ENCODE measurements around the gene SLC7A9. TPM values are rescaled to one million over a fixed set of nuclear protein-coding genes. Genes with fewer than 3 reads are reported as not detected.
"Not testable (repeated sequence)": the region's sequence is repeated elsewhere in the genome, so short reads cannot be mapped to it uniquely, and the experiment has no call there.

SLC7A9 gene
- polyA plus RNA-seq, 1 donor = 60.9 TPM

DNA sequence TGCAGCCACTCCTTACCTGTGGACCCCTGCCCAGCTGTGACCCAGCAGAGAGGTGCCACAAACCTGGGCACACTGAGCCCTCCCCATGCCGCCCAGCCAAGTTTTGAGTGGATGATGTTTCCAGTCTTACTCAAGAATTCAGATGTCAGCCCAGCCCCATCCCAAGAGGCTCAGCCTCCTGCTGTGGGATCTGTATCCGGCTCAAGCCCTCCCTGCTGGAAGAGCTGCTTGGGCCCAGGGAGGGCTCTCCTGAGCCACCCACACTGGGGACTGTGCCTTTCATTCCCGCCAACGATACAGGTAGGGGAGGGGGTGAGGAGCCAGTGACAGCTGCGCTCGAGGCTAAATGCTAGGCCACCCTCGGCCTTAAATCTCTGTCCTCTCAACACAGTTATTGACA, 5.9 kb upstream of the SLC7A9 start:
- no peak for DNase-seq
- no CpG with 5 or more reads among the region's 7 CpGs for WGBS (ENCODE audit: insufficient coverage, low lambda C conversion rate)
- H3K27ac ChIP-seq (ENCODE audit: low read length) = no peak overlapping the region
- peaks cover 34% of the 10 kb centered on the region for H3K4me1 ChIP-seq (ENCODE audit: control insufficient read depth, insufficient read depth, low read length)
- peaks cover 15% of the 10 kb centered on the region for H3K36me3 ChIP-seq (ENCODE audit: control insufficient read depth, insufficient read depth, low read length)
- H3K27me3 ChIP-seq (ENCODE audit: control insufficient read depth, insufficient read depth, low read length) = no peaks in the 10 kb centered on the region
- H3K9me3 ChIP-seq (ENCODE audit: control insufficient read depth, low read depth, low read length) = no peaks in the 10 kb centered on the region
- no peak overlapping the region for H3K4me3 ChIP-seq (ENCODE audit: low read length)

DNA sequence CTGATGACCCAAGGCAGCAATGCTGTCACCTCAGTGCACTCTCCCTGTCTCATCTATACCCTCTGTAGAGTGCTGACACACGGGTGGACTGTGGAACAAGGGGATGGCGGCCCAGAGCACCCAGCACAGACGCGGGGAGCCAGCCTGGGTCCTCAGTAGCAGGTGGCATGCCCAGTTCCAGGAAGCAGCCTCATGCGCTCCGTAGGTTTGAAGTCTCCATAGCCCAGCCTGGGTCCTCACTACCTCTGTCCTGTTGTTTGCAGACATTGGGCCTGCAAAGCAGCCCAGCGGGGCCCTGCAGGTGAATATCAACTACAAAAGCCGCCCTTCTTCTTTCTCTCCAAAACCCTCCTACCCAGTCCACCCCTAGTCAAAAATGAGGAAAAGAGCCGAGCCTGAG, 5.0 kb upstream of the SLC7A9 start:
- peaks cover 31% of the 10 kb centered on the region for H3K4me1 ChIP-seq (ENCODE audit: control insufficient read depth, insufficient read depth, low read length)
- DNase-seq = no peak
- H3K27me3 ChIP-seq (ENCODE audit: control insufficient read depth, insufficient read depth, low read length) = no peaks in the 10 kb centered on the region
- H3K36me3 ChIP-seq (ENCODE audit: control insufficient read depth, insufficient read depth, low read length) = peaks cover 11% of the 10 kb centered on the region
- no peak overlapping the region for H3K27ac ChIP-seq (ENCODE audit: low read length)
- no peaks in the 10 kb centered on the region for H3K9me3 ChIP-seq (ENCODE audit: control insufficient read depth, low read depth, low read length)
- no CpG with 5 or more reads among the region's 9 CpGs for WGBS (ENCODE audit: insufficient coverage, low lambda C conversion rate)
- no peak overlapping the region for H3K4me3 ChIP-seq (ENCODE audit: low read length)

DNA sequence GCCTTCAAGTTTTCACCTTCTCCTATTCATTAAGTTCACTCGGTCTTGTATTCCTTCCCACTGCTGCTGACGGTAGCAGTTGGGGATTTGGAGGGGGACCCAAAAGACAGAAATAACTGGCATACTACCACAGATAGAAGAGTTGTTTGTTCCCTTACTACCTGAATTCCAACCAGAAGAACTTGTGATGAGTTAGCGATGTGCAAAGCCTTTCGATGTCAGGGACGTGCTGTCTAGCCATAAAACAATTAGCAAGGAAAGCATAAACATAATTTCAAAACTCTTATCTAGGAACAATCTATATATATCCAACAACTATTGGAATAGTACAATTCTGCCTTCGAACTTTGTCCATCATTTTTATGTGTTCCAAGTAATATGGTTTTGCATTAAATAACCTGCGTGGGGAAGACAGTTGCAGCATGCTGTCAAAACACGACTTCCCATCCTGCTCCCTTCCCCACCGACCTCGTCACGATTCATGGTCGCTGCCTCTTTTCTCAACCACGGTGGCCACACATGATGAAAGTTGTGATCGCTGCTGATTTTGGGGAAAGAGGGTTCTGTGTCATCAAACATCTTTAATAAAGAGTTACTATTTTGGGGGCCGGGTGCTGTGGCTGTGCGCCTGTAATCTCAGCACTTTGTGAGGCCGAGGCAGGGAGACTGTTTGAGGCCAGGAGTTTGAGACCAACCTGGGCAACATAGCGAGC, 3.8 kb upstream of the SLC7A9 start:
- Histone ChIP-seq H3K27ac (ENCODE audit: low read length) (peak overlapping the region; percentile 65), H3K36me3 (ENCODE audit: control insufficient read depth, insufficient read depth, low read length) (peaks cover 4% of the 10 kb centered on the region), H3K27me3 (ENCODE audit: control insufficient read depth, insufficient read depth, low read length) (no peaks in the 10 kb centered on the region), H3K9me3 (ENCODE audit: control insufficient read depth, low read depth, low read length) (no peaks in the 10 kb centered on the region), H3K4me1 (ENCODE audit: control insufficient read depth, insufficient read depth, low read length) (peaks cover 30% of the 10 kb centered on the region), H3K4me3 (ENCODE audit: low read length) (no peak overlapping the region)
- 81% methylated on average over 8 of the region's 18 CpGs for WGBS (ENCODE audit: insufficient coverage, low lambda C conversion rate)
- peak in 1 of 2 donors; percentile 55 for DNase-seq

DNA sequence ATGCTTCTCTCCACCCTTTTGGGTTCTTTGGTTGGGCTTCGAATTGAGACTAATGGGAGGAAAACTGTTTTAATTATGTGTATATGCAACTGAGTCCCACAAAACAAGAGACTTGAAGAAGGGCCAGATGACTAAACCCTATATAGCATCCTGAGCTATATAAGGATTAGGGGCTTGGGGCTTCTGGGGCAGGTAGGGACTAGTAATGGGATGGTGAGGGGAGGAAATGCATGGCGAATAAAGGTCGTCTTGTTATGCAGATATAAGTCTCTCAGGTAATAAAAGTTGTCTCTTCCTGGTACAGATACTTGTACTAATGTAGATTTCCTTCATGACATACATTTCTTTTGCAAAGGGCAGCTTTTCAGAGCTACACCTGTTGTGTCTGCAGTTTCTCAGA, 2.8 kb upstream of the SLC7A9 start:
- Histone ChIP-seq H3K36me3 (ENCODE audit: control insufficient read depth, insufficient read depth, low read length) (no peaks in the 10 kb centered on the region), H3K27ac (ENCODE audit: low read length) (peak overlapping the region; percentile 65), H3K27me3 (ENCODE audit: control insufficient read depth, insufficient read depth, low read length) (no peaks in the 10 kb centered on the region), H3K4me3 (ENCODE audit: low read length) (no peak overlapping the region), H3K4me1 (ENCODE audit: control insufficient read depth, insufficient read depth, low read length) (peaks cover 30% of the 10 kb centered on the region), H3K9me3 (ENCODE audit: control insufficient read depth, low read depth, low read length) (no peaks in the 10 kb centered on the region)
- DNase-seq = no peak
- no CpG with 5 or more reads among the region's 3 CpGs for WGBS (ENCODE audit: insufficient coverage, low lambda C conversion rate)

DNA sequence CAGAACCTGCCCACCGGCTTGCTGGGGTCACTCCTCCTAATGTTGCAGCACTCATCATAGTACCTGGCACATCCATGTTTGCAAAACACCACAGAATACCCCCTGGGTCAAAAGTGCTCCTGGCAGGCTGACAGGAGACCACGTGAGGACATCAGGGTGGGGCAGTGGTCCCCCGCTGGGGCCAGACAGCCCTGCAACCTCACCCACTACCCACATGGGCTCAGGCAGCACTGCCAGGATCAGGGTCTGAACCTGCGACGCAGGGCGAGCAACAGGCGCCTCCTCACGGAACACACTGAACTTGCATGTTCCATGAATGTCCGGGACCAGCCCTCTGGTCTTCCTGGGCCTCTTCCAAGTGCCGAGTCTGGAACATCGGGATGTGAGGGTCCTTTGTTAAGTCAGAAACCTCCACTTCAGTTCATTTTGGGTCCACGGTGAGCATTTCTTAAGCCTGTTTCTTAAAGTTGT, 1.4 kb upstream of the SLC7A9 start:
- Histone ChIP-seq H3K4me3 (ENCODE audit: low read length) (no peak overlapping the region), H3K36me3 (ENCODE audit: control insufficient read depth, insufficient read depth, low read length) (peaks cover 5% of the 10 kb centered on the region), H3K27ac (ENCODE audit: low read length) (peak overlapping the region; percentile 89), H3K4me1 (ENCODE audit: control insufficient read depth, insufficient read depth, low read length) (peaks cover 30% of the 10 kb centered on the region), H3K9me3 (ENCODE audit: control insufficient read depth, low read depth, low read length) (no peaks in the 10 kb centered on the region), H3K27me3 (ENCODE audit: control insufficient read depth, insufficient read depth, low read length) (no peaks in the 10 kb centered on the region)
- peak in 1 of 2 donors; percentile 52 for DNase-seq
- no CpG with 5 or more reads among the region's 12 CpGs for WGBS (ENCODE audit: insufficient coverage, low lambda C conversion rate)

DNA sequence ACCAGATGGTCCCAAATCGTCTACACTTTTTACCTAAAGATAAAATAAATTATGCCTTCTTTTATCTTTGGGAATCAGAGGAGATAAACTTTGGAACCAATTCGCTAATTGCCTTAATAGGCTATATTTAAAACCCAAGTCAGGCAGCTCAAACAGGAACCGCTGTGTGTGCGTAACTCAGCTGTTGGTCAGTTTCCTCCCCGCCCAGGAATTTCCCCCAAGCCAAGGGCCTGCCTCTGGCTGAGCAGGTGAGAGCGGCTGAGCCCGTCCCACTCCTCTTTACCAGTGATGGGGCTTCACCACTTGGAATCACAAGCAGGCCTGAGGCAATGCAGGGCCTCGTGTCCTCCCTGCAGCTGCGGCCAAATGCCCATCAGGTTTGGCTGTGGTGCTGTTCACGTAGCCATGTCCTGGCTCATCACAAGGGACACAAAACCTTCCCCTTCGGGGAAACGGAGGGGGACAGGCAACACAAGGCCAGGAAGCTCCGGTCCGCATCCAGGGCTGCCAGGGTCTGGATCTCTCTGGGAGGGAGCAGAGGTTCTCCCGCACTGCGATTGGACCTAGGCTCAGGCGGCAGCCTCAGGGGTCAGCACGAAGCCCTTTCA, 503 bp upstream of the SLC7A9 start:
- Histone ChIP-seq H3K9me3 (ENCODE audit: control insufficient read depth, low read depth, low read length) (no peaks in the 10 kb centered on the region), H3K36me3 (ENCODE audit: control insufficient read depth, insufficient read depth, low read length) (peaks cover 10% of the 10 kb centered on the region), H3K27ac (ENCODE audit: low read length) (peak overlapping the region; percentile 89), H3K4me3 (ENCODE audit: low read length) (no peak overlapping the region), H3K27me3 (ENCODE audit: control insufficient read depth, insufficient read depth, low read length) (no peaks in the 10 kb centered on the region), H3K4me1 (ENCODE audit: control insufficient read depth, insufficient read depth, low read length) (peaks cover 30% of the 10 kb centered on the region)
- no CpG with 5 or more reads among the region's 18 CpGs for WGBS (ENCODE audit: insufficient coverage, low lambda C conversion rate)
- peak; percentile 78 to 90 for DNase-seq

DNA sequence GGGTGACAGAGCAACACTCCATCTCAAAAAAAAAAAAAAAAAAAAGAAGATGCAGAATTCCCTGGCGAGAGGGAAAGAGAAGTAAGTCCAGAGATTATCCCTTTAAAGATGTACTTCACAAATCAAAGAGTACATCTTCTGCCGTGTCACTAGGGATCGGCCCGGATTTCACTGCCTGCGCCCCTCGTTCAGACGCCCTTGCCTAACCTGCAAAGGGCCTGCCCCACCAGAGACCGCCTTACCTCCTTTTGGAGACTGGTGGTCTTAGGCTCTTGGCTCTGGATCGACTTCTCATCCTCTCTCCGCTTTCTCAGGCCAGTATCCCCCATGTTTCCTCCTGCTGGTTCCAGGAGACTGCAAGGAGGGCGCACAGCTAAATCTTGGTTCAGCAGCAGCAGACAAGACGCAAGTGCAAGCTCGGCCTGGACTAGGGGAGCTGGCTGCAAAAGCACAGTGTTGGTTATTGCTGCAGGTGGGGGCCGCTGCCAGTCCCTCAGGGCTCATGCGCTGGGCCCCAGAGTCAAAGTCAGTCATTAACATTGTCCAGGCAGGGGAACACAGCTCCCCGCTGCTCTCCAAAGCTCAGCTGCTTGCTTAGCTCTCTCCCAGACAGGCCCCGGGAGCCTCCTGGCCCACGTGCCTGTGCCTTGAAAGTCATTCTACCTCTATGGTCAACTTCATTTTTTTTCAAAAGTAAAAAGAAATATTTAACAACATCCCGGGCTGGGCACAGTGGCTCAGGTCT, 1.2 kb downstream of the SLC7A9 start:
- Histone ChIP-seq H3K4me1 (ENCODE audit: control insufficient read depth, insufficient read depth, low read length) (peaks cover 24% of the 10 kb centered on the region), H3K27me3 (ENCODE audit: control insufficient read depth, insufficient read depth, low read length) (no peaks in the 10 kb centered on the region), H3K36me3 (ENCODE audit: control insufficient read depth, insufficient read depth, low read length) (peaks cover 23% of the 10 kb centered on the region), H3K9me3 (ENCODE audit: control insufficient read depth, low read depth, low read length) (no peaks in the 10 kb centered on the region), H3K4me3 (ENCODE audit: low read length) (peak overlapping the region; percentile 40), H3K27ac (ENCODE audit: low read length) (peak overlapping the region; percentile 89)
- no CpG with 5 or more reads among the region's 19 CpGs for WGBS (ENCODE audit: insufficient coverage, low lambda C conversion rate)
- DNase-seq = peak; percentile 53 to 75

DNA sequence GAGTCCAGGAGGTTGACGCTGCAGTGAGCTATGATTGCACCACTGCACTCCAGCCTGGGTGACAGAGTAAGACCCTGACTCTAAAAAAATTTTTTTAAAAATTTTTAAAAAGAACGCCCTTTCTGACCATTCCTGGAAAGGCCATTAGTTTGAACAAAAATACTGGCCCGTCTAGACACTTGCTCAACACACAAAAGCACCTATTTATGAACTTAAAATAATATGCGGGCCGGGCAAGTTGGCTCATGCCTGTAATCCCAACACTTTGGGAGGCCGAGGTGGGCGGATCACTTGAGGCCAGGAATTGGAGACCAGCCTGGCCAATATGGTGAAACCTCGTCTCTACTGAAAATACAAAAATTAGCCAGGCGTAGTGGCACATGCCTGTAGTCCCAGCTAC, 2.1 kb downstream of the SLC7A9 start:
- Histone ChIP-seq H3K4me1 (ENCODE audit: control insufficient read depth, insufficient read depth, low read length) (peaks cover 17% of the 10 kb centered on the region), H3K36me3 (ENCODE audit: control insufficient read depth, insufficient read depth, low read length) (peaks cover 30% of the 10 kb centered on the region), H3K4me3 (ENCODE audit: low read length) (peak overlapping the region; percentile 13)
- DNase-seq; H3K27me3 ChIP-seq (ENCODE audit: control insufficient read depth, insufficient read depth, low read length); H3K9me3 ChIP-seq (ENCODE audit: control insufficient read depth, low read depth, low read length); H3K27ac ChIP-seq (ENCODE audit: low read length): not testable (repeated sequence)
- no CpG with 5 or more reads among the region's 9 CpGs for WGBS (ENCODE audit: insufficient coverage, low lambda C conversion rate)

DNA sequence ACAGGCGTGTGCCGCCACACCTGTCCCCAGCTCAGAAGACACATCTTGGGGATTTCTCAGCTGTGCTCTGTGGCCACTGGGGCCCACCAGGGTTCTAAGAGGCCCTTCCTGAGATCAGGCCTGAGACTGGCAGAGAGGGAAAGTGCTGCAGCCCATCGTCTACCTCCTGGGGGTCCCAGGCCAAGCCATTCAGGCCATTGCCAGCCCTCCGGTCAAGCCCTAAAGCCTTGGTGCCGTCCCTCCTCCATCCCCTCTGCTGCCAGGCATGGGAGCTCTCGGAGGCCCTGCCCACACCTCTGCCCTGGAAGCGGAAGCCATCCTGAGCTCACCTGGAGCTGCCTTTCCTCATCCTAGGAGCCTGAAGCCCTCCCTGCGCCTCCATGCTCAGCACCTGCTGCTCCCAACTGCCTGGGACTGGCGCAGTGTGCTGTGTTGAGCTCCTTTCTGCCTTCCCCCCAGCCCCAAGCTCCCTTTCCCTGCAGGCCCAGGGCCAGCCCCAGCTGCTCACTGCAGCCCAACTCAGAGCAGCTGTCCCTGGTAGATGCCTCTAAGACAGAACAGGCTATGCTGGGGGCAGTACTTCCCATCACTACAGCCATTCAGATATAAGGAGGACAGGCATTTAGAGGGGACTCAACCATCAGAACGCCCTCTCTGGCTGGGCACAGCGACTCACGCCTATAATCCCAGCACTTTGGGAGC, 2.9 kb downstream of the SLC7A9 start:
- peak overlapping the region; percentile 13 for H3K4me3 ChIP-seq (ENCODE audit: low read length)
- WGBS (ENCODE audit: insufficient coverage, low lambda C conversion rate) = no CpG with 5 or more reads among the region's 12 CpGs

DNA sequence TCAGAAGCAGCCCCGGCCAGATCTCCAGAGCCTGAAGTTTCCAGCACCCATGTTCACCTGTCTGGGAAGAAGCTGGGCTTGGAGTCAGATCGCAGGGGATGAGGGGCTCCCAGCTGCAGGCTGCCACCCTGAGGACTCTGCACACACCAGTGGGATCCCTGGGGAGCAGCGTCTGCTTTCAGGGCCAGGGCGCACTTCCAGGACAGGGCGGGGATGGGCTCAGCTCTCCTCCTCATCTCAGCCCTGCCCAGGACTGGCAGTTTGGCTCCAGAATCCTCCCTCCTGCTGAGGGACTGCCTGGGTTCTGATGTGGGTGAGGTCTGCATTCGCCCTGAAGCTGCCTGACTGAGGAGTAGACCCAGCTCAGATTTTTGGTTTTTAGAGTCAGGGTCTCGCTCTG, 3.5 kb downstream of the SLC7A9 start:
- peaks cover 37% of the 10 kb centered on the region for H3K36me3 ChIP-seq (ENCODE audit: control insufficient read depth, insufficient read depth, low read length)
- no peaks in the 10 kb centered on the region for H3K27me3 ChIP-seq (ENCODE audit: control insufficient read depth, insufficient read depth, low read length)
- no peak overlapping the region for H3K27ac ChIP-seq (ENCODE audit: low read length)
- no peak for DNase-seq
- no peak overlapping the region for H3K4me3 ChIP-seq (ENCODE audit: low read length)
- H3K4me1 ChIP-seq (ENCODE audit: control insufficient read depth, insufficient read depth, low read length) = peaks cover 12% of the 10 kb centered on the region
- WGBS (ENCODE audit: insufficient coverage, low lambda C conversion rate) = no CpG with 5 or more reads among the region's 7 CpGs
- no peaks in the 10 kb centered on the region for H3K9me3 ChIP-seq (ENCODE audit: control insufficient read depth, low read depth, low read length)

More for the DNA sequence above, 2.9 kb downstream of the SLC7A9 start:
- H3K27ac ChIP-seq (ENCODE audit: low read length) = no peak overlapping the region
- H3K9me3 ChIP-seq (ENCODE audit: control insufficient read depth, low read depth, low read length) = no peaks in the 10 kb centered on the region
- peaks cover 36% of the 10 kb centered on the region for H3K36me3 ChIP-seq (ENCODE audit: control insufficient read depth, insufficient read depth, low read length)
- no peak for DNase-seq
- peaks cover 14% of the 10 kb centered on the region for H3K4me1 ChIP-seq (ENCODE audit: control insufficient read depth, insufficient read depth, low read length)
- no peaks in the 10 kb centered on the region for H3K27me3 ChIP-seq (ENCODE audit: control insufficient read depth, insufficient read depth, low read length)
